Neural progenitor cell (in vitro differentiated cells): ENCODE data around the gene ATP1B3.

Experiments used
- CTCF ChIP-seq: fragments of 200-600 bp; sonication (generic); IDR thresholded peaks from 2 replicates; pipeline ENCODE4 v1.5.1; 2017; ENCODE audit warnings: antibody characterized with exemption, mild to moderate bottlenecking
- EZH2 ChIP-seq: fragments of 200-600 bp; sonication (generic); IDR thresholded peaks from 2 replicates; pipeline ENCODE4 v1.6.1; 2017; ENCODE audit warnings: antibody characterized with exemption, mild to moderate bottlenecking, moderate library complexity
- EZH2phosphoT487 ChIP-seq: fragments of 200-600 bp; sonication (generic); IDR thresholded peaks from 2 replicates; pipeline ENCODE4 v1.6.1; 2017; ENCODE audit warnings: antibody characterized with exemption

- TF ChIP-seq CTCF (no peak), EZH2 (no peak), EZH2phosphoT487 (no peak)
These were observed 33.0 kb downstream of the ATP1B3 start for GRCh38 chr3:141909408-141909807.
